NB4 (cell line): Measurements from ENCODE around the gene UCN2.

Source experiments
- POLR2A ChIP-seq: IDR thresholded peaks from 2 replicates; pipeline ENCODE4 v1.6.1; 2011; ENCODE audit warnings: mild to moderate bottlenecking; ENCODE audit not compliant: insufficient read length; ENCODE audit errors: extremely low read depth
- TF ChIP-seq, protein P1 (sequence below): IDR thresholded peaks from one replicate; pipeline ENCODE4 v1.5.1; 2012; ENCODE audit warnings: low read depth, low read length

DNA sequence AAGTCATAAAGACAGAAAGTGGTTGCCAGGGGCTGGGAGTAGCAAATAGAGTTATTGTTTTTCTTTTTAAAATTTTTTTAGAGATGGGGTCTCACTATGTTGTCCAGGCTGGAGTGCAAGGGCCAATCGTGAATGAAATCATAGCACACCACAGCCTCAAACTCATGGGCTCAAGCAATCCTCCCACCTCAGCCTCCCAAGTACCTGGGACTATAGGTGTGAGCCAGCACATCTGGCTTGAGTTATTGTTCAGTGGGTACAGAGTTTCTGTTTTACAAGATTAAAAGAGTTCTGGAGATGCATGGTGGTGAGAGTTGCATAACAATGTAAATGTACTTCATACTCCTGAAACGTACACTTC is 30.6 kb downstream of the UCN2 start:
- TF ChIP-seq POLR2A: no peak
- TF ChIP-seq, protein P1, sequence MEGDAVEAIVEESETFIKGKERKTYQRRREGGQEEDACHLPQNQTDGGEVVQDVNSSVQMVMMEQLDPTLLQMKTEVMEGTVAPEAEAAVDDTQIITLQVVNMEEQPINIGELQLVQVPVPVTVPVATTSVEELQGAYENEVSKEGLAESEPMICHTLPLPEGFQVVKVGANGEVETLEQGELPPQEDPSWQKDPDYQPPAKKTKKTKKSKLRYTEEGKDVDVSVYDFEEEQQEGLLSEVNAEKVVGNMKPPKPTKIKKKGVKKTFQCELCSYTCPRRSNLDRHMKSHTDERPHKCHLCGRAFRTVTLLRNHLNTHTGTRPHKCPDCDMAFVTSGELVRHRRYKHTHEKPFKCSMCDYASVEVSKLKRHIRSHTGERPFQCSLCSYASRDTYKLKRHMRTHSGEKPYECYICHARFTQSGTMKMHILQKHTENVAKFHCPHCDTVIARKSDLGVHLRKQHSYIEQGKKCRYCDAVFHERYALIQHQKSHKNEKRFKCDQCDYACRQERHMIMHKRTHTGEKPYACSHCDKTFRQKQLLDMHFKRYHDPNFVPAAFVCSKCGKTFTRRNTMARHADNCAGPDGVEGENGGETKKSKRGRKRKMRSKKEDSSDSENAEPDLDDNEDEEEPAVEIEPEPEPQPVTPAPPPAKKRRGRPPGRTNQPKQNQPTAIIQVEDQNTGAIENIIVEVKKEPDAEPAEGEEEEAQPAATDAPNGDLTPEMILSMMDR: no peak
